ENCODE data around the gene TOLLIP. TPM values are rescaled to one million over a fixed set of nuclear protein-coding genes. Genes with fewer than 3 reads are reported as not detected.

The TOLLIP gene
- total RNA-seq, 1 experiment from 2014 or later, result 32.3 TPM

DNA sequence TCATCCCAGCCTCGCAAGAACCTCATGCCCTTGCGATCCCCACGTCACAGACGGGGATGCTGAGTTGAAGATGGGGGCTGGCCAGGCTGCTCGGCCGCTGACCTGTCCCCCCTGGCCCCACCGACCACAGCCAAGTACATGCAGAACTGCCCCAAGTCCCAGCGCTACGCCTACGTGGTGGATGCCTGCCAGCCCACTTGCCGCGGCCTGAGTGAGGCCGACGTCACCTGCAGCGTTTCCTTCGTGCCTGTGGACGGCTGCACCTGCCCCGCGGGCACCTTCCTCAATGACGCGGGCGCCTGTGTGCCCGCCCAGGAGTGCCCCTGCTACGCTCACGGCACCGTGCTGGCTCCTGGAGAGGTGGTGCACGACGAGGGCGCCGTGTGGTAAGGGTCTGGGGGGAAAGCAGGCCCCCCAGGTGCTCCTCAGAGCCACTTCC lies 76.5 kb downstream of the TOLLIP start:
- Histone ChIP-seq H3K27me3 (ENCODE audit: insufficient read depth, low read length) (no peaks in the 10 kb centered on the region), H3K9me3 (ENCODE audit: control insufficient read depth, low read depth, low read length) (no peaks in the 10 kb centered on the region), H2AFZ (ENCODE audit: low read length) (no peak overlapping the region), H3K4me1 (ENCODE audit: insufficient read depth, low read length) (no peaks in the 10 kb centered on the region), H2BK12ac (ENCODE audit: insufficient read length, low read depth, low read length) (no peak overlapping the region), H3K4me2 (ENCODE audit: insufficient read depth, insufficient read length, low read length) (no peak overlapping the region), H3T11ph (ENCODE audit: low read length) (no peak overlapping the region), H3K79me2 (ENCODE audit: insufficient read depth, low read length) (no peaks in the 10 kb centered on the region), H2BK15ac (ENCODE audit: low read depth, low read length) (no peak overlapping the region), H3K56ac (ENCODE audit: insufficient read length, low read depth, low read length) (no peak overlapping the region), H3K27ac (ENCODE audit: insufficient read length, low read depth, low read length) (no peak overlapping the region), H4K91ac (ENCODE audit: insufficient read length, low read depth, low read length) (no peak overlapping the region), H3K18ac (ENCODE audit: insufficient read length, low read depth, low read length) (no peak overlapping the region), H2BK20ac (ENCODE audit: low read depth, low read length, poor library complexity, severe bottlenecking) (no peak overlapping the region), H3K4ac (ENCODE audit: low read depth, low read length) (no peak overlapping the region), H4K5ac (ENCODE audit: insufficient read length, low read depth, low read length) (no peak overlapping the region), H2AK5ac (ENCODE audit: insufficient read length, low read length) (no peak overlapping the region), H3K14ac (ENCODE audit: insufficient read depth, low read length) (no peak overlapping the region; the same call in 1 of the 2 replicates), H3K79me1 (ENCODE audit: insufficient read depth, low read depth, low read length, poor library complexity, severe bottlenecking) (no peaks in the 10 kb centered on the region), H2BK5ac (ENCODE audit: insufficient read length, low read length) (no peak overlapping the region), H2BK120ac (ENCODE audit: low read depth, low read length, poor library complexity, severe bottlenecking) (no peak overlapping the region), H3K23me2 (ENCODE audit: insufficient read length, low read depth, low read length, poor library complexity, severe bottlenecking) (no peaks in the 10 kb centered on the region), H3K9ac (ENCODE audit: extremely low read depth, insufficient read length, low read length) (no peak overlapping the region), H4K20me1 (ENCODE audit: control insufficient read depth, insufficient read depth, insufficient read length) (no peaks in the 10 kb centered on the region), H3K23ac (ENCODE audit: insufficient read length, low read depth, low read length) (no peak overlapping the region), H4K8ac (replicated peaks; ENCODE audit: insufficient read length, low read depth, low read length) (no peak overlapping the region)
- Mint-ChIP-seq H3K27me3 (ENCODE audit: low read depth) (no peaks in the 10 kb centered on the region), H3K4me1 (no peaks in the 10 kb centered on the region), H3K4me3 (no peak overlapping the region), H3K27ac (no peak overlapping the region), H3K36me3 (ENCODE audit: insufficient read depth in 1 of 3, low read depth in 3 of 3) (no peaks in the 10 kb centered on the region), H3K9me3 (no peaks in the 10 kb centered on the region)
- WGBS (ENCODE audit: extremely low coverage, insufficient read length, low lambda C conversion rate), result no CpG with 5 or more reads among the region's 30 CpGs
- TF ChIP-seq, protein P1, sequence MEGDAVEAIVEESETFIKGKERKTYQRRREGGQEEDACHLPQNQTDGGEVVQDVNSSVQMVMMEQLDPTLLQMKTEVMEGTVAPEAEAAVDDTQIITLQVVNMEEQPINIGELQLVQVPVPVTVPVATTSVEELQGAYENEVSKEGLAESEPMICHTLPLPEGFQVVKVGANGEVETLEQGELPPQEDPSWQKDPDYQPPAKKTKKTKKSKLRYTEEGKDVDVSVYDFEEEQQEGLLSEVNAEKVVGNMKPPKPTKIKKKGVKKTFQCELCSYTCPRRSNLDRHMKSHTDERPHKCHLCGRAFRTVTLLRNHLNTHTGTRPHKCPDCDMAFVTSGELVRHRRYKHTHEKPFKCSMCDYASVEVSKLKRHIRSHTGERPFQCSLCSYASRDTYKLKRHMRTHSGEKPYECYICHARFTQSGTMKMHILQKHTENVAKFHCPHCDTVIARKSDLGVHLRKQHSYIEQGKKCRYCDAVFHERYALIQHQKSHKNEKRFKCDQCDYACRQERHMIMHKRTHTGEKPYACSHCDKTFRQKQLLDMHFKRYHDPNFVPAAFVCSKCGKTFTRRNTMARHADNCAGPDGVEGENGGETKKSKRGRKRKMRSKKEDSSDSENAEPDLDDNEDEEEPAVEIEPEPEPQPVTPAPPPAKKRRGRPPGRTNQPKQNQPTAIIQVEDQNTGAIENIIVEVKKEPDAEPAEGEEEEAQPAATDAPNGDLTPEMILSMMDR (conservative IDR thresholded peaks at IDR 0.05), result no peak
- DNase-seq, result no peak

Measured in H9 (cell line).